Measurements from ENCODE around the gene MAGEB3.

MAGEB3 gene

DNA sequence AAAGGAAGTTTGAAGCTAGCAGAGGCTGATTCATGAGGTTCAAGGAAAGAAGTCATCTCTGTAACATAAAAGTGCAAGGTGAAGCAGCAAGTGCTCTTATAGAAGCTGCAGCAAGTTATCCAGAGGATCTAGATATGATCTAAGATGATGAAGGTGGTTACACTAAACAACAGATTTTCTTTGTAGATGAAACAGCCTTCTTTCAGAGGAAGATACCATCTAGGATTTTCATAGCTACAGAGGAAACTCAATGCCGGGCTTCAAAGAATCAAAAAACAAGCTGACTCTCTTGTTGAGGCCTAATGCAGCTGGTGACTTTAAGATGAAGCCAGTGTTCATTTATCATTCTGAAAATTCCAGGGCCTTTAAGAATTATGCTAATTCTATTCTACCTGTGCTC, 50.0 kb downstream of the MAGEB3 start:
- no peak for DNase-seq

DNA sequence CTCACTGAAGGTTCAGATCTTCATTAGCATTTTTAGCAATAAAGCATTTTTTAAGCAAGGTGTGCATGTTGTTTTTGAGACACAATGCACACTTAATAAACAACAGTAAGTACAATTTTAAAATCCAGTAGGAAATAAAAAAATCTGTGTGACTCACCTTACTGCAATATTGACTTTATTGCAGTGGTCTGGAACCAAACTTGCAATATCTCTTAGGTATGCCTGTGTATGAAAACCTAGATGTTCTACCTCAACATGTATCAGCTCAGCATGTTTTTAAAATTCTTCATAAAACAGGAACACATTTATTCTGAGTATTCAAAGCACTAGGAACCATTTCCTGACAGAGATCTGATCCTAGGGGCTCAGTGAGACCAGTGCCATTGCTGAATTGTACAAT, 52.1 kb downstream of the MAGEB3 start:
- no peak for DNase-seq

DNA sequence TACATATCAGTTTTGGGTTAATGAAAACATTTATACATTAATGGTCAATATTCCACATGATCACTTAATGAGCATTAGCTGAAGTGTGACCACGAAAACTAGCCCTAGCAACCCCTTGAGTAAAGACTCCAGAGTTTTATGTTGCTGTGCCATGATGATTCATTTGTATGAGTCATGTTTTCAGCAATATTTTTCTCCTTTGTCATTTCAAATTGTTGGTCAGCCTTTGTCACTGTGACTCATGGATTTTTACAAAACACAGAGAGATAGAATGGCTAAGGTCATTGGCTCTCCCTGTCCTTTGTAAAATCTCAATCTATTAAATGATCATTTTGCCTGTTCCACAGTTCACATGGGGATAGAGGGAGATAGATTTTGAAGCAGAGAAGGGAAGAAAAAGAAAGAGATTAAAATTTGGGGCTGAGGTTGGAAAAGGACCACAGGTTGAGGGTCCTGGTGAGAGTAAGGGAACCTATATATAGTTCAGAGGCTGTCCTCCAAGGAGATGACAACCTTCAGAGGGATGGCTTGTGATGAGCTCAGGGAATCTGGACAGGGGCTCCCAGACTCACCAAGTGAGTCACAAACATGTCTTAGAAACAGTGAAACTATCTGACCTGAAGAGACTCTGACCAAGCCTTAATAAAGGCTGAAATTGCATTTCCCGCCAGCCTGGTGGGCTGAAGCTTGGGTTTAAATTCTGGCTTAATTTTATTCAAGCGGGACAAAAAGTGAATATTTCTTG, 53.2 kb downstream of the MAGEB3 start:
- DNase-seq, result no peak

Measured in NCI-H510A (cell line).